Neural cell (in vitro differentiated cells): ENCODE results near the gene ARHGEF11.

Experiments used
- CTCF ChIP-seq: fragments of 450-650 bp; IDR thresholded peaks from 2 replicates; pipeline ENCODE4 v1.5.1; 2014; ENCODE audit warnings: antibody characterized with exemption, mild to moderate bottlenecking, moderate library complexity; ENCODE audit not compliant: poor library complexity, severe bottlenecking
- EP300 ChIP-seq: fragments of 450-650 bp; conservative IDR thresholded peaks from 2 replicates; pipeline ENCODE4 v1.6.1; 2014; ENCODE audit warnings: antibody characterized with exemption, mild to moderate bottlenecking, moderate library complexity; ENCODE audit not compliant: poor library complexity, severe bottlenecking
- EZH2 ChIP-seq: fragments of 200-600, 300-800 bp; shearing (Covaris generic), sonication (generic); IDR thresholded peaks from 2 replicates; pipeline ENCODE4 v1.6.1; 2014; ENCODE audit warnings: antibody characterized with exemption, low read length, borderline replicate concordance, mild to moderate bottlenecking; ENCODE audit not compliant: insufficient read depth, poor library complexity, severe bottlenecking
- MXI1 ChIP-seq: fragments of 450-650 bp; conservative IDR thresholded peaks from 2 replicates; pipeline ENCODE4 v1.6.1; 2014; ENCODE audit warnings: antibody characterized with exemption, mild to moderate bottlenecking; ENCODE audit not compliant: poor library complexity, severe bottlenecking
- POLR2AphosphoS5 ChIP-seq: IDR thresholded peaks from 2 replicates; pipeline ENCODE4 v1.6.1; 2012
- REST ChIP-seq: IDR thresholded peaks from 2 replicates; pipeline ENCODE4 v1.6.1; 2012; ENCODE audit warnings: borderline replicate concordance
- SMC3 ChIP-seq: fragments of 450-650 bp; conservative IDR thresholded peaks from 2 replicates; pipeline ENCODE4 v1.6.1; 2014; ENCODE audit warnings: antibody characterized with exemption, mild to moderate bottlenecking, moderate library complexity; ENCODE audit not compliant: poor library complexity

GRCh38 chr1:156913809-156914387, 131.6 kb downstream of the ARHGEF11 start:
- TF ChIP-seq CTCF (no peak), POLR2AphosphoS5 (no peak), SMC3 (no peak), EP300 (no peak), MXI1 (no peak), EZH2 (no peak), REST (no peak)
